GM12878 (cell line): ENCODE results near the gene HTR3A. TPM values are rescaled to one million over a fixed set of nuclear protein-coding genes. Genes with fewer than 3 reads are reported as not detected.

Experiments used
- ATAC-seq: fragments of 200-7000 bp; cut with Tn5 transposase; 3 replicates; pipeline ENCODE4 v1.9.1; 2020; ENCODE audit warnings: mild to moderate bottlenecking, moderate library complexity
- BruUV-seq: library from RNA; stranded (reverse); fragments of 400-500 nt; replicated peaks from 2 replicates; lab custom pipeline; 2021; lab: Mats Ljungman, UMichigan
- CTCF ChIA-PET: fragments of 300-600 bp; sonication (Branson Sonifier 250); formaldehyde crosslinking; extraction: SDS; loops from one replicate; lab custom pipeline; 2021; ENCODE audit warnings: inconsistent platforms; lab: Yijun Ruan, JAX
- POLR2A ChIA-PET: fragments of 350-600 bp; formaldehyde crosslinking; extraction: SDS; loops from one replicate; lab custom pipeline; 2021; ENCODE audit warnings: inconsistent platforms; lab: Charles Lee
- RAD21 ChIA-PET: fragments of 300-600 bp; sonication (Branson Sonifier 250); formaldehyde crosslinking; loops from one replicate; lab custom pipeline; 2023; ENCODE audit warnings: antibody characterized with exemption; ENCODE audit not compliant: unreplicated experiment; lab: Charles Lee
- SMC1A ChIA-PET: fragments of 300-600 bp; sonication (Branson Sonifier 250); formaldehyde crosslinking; loops from one replicate; lab custom pipeline; 2023; ENCODE audit not compliant: unreplicated experiment, uncharacterized antibody; lab: Charles Lee
- DNase-seq: peaks from one replicate; pipeline ENCODE4 v3.0.0-alpha.2; 2011; ENCODE audit warnings: low read depth, low spot score
- FAIRE-seq: peaks from 3 replicates; lab custom pipeline; 2011; peaks lifted over from hg19 to GRCh38; lab: Jason Lieb, UNC
- H2AFZ ChIP-seq: 2 replicates; pipeline ENCODE4 v1.6.0; 2011; ENCODE audit warnings: low read depth, low read length, control low read depth; ENCODE audit not compliant: control insufficient read depth
- H3K27ac ChIP-seq: 2 replicates; pipeline ENCODE4 v1.5.1; 2011; ENCODE audit warnings: control low read depth; ENCODE audit not compliant: control insufficient read depth, insufficient read depth
- H3K27me3 ChIP-seq, 2 experiments: replicated peaks in 1 of 2; 2 replicates each; pipeline versions ENCODE4 v1.6.0 to v1.6.1; 2011; ENCODE audit warnings: low read length in 1 of 2; ENCODE audit not compliant: control insufficient read depth in 2 of 2, insufficient read depth in 2 of 2
- H3K36me3 ChIP-seq, 2 experiments: 2 replicates each; pipeline ENCODE4 v1.5.1; 2011; ENCODE audit warnings: low read length in 1 of 2; ENCODE audit not compliant: control insufficient read depth in 2 of 2, insufficient read depth in 2 of 2
- H3K4me1 ChIP-seq: 2 replicates; pipeline ENCODE4 v1.6.1; 2011; ENCODE audit warnings: mild to moderate bottlenecking, low read length, moderate library complexity, mixed read lengths; ENCODE audit not compliant: control insufficient read depth, insufficient read depth
- H3K4me2 ChIP-seq: 2 replicates; pipeline ENCODE4 v1.6.0; 2011; ENCODE audit warnings: control low read depth; ENCODE audit not compliant: control insufficient read depth, insufficient read depth
- H3K4me3 ChIP-seq: fragments of 200-600 bp; sonication (generic); 2 replicates; pipeline ENCODE4 v1.5.1; 2016
- H3K79me2 ChIP-seq: 2 replicates; pipeline ENCODE4 v1.6.0; 2011; ENCODE audit warnings: low read length; ENCODE audit not compliant: control insufficient read depth, insufficient read depth
- H3K9ac ChIP-seq: 2 replicates; pipeline ENCODE4 v1.8.0; 2011; ENCODE audit warnings: low read length, control low read depth, mixed read lengths; ENCODE audit not compliant: control insufficient read depth, insufficient read depth
- H3K9me3 ChIP-seq: replicated peaks from 3 replicates; pipeline ENCODE4 v1.5.1; 2011; ENCODE audit warnings: mild to moderate bottlenecking, low read length; ENCODE audit not compliant: control insufficient read depth, insufficient read depth
- H4K20me1 ChIP-seq: 2 replicates; pipeline ENCODE4 v1.6.0; 2011; ENCODE audit not compliant: control insufficient read depth, insufficient read depth
- CHD2 ChIP-seq: IDR thresholded peaks from 2 replicates; pipeline ENCODE4 v1.6.1; 2011; ENCODE audit warnings: low read depth, low read length, improper control_type of control experiment, borderline replicate concordance
- DPF2 ChIP-seq: fragments of 450-650 bp; IDR thresholded peaks from 2 replicates; pipeline ENCODE4 v1.6.1; 2017; ENCODE audit warnings: mild to moderate bottlenecking
- FOXM1 ChIP-seq: IDR thresholded peaks from 2 replicates; pipeline ENCODE4 v1.6.1; 2012; ENCODE audit warnings: low read depth, mild to moderate bottlenecking, inconsistent platforms, low read length, moderate library complexity
- HDAC2 ChIP-seq: fragments of 200-600 bp; sonication (generic); IDR thresholded peaks from 2 replicates; pipeline ENCODE4 v1.6.1; 2017
- IRF4 ChIP-seq: IDR thresholded peaks from 2 replicates; pipeline ENCODE4 v1.6.1; 2011; ENCODE audit warnings: low read depth, low read length
- MAX ChIP-seq: IDR thresholded peaks from 2 replicates; pipeline ENCODE4 v1.6.1; 2012; ENCODE audit warnings: low read depth, low read length, improper control_type of control experiment
- NFYB ChIP-seq: IDR thresholded peaks from 2 replicates; pipeline ENCODE4 v1.6.1; 2011; ENCODE audit warnings: low read depth, mild to moderate bottlenecking, low read length, improper control_type of control experiment, moderate library complexity; ENCODE audit not compliant: insufficient read depth
- NR2F1 ChIP-seq: fragments of 450-650 bp; conservative IDR thresholded peaks from 2 replicates; pipeline ENCODE4 v1.6.1; 2017; ENCODE audit warnings: mild to moderate bottlenecking
- POLR2AphosphoS5 ChIP-seq: IDR thresholded peaks from 2 replicates; pipeline ENCODE4 v1.6.1; 2011; ENCODE audit warnings: mild to moderate bottlenecking, low read length, inconsistent platforms
- PRDM15 ChIP-seq: fragments of 450-650 bp; formaldehyde crosslinking; IDR thresholded peaks from 2 replicates; pipeline ENCODE4 v1.4.0; 2020; ENCODE audit warnings: mild to moderate bottlenecking, moderate library complexity
- RFX5 ChIP-seq: IDR thresholded peaks from 2 replicates; pipeline ENCODE4 v1.6.1; 2011; ENCODE audit warnings: low read depth, low read length, improper control_type of control experiment
- SMAD5 ChIP-seq: IDR thresholded peaks from 2 replicates; pipeline ENCODE4 v1.6.1; 2016; ENCODE audit warnings: antibody characterized with exemption, low read depth
- SP1 ChIP-seq: IDR thresholded peaks from one replicate; pipeline ENCODE4 v1.6.1; 2011; ENCODE audit warnings: low read depth, low read length
- TAF1 ChIP-seq: IDR thresholded peaks from 2 replicates; pipeline ENCODE4 v1.6.1; 2011; ENCODE audit warnings: mild to moderate bottlenecking, low read depth, low read length, borderline replicate concordance
- TARDBP ChIP-seq: IDR thresholded peaks from 2 replicates; pipeline ENCODE4 v1.6.1; 2016; ENCODE audit warnings: borderline replicate concordance
- TBL1XR1 ChIP-seq: IDR thresholded peaks from 2 replicates; pipeline ENCODE4 v1.6.1; 2012; ENCODE audit warnings: low read depth, low read length, improper control_type of control experiment
- ZNF217 ChIP-seq: fragments of 450-650 bp; IDR thresholded peaks from 2 replicates; pipeline ENCODE4 v1.6.1; 2017; ENCODE audit warnings: antibody characterized with exemption, mild to moderate bottlenecking
- ZNF384 ChIP-seq: IDR thresholded peaks from 2 replicates; pipeline ENCODE4 v1.6.1; 2012; ENCODE audit warnings: low read depth, mild to moderate bottlenecking, low read length, improper control_type of control experiment, borderline replicate concordance
- ZSCAN29 ChIP-seq: fragments of 450-650 bp; IDR thresholded peaks from 2 replicates; pipeline ENCODE4 v1.6.1; 2017; ENCODE audit warnings: mild to moderate bottlenecking, moderate library complexity
- ZZZ3 ChIP-seq: IDR thresholded peaks from 2 replicates; pipeline ENCODE4 v1.6.1; 2011; ENCODE audit warnings: low read depth; ENCODE audit not compliant: control insufficient read depth, insufficient read length
- WGBS: methylation state at CpG from one replicate; pipeline ENCODE4 v1.1.6; 2016; ENCODE audit warnings: low lambda C conversion rate; ENCODE audit not compliant: insufficient replicate concordance, insufficient coverage; ENCODE audit errors: missing lambda C conversion rate; 5-methylcytosine and 5-hydroxymethylcytosine counted together
- in situ Hi-C: fragments of 300-500 bp; cut with MboI; formaldehyde crosslinking; loops from 9 replicates; pipeline ENCODE4 v1.14.3; 2018; ENCODE audit warnings: mixed read lengths
- intact Hi-C: fragments of 100-400 bp; cut with micrococcal nuclease; formaldehyde crosslinking; loops from one replicate; pipeline ENCODE4 v1.14.2; 2022; ENCODE audit not compliant: unreplicated experiment
- polyA plus RNA-seq, 11 experiments: library from polyadenylated mRNA; depleted of rRNA in 4 of 11; unstranded in 6 of 11; stranded (reverse) in 5 of 11; fragments of >200 nt; fragmentation: Nextera tagmentation in 4 of 11; fragmentation: Illumina TruSeq in 1 of 11; extraction: Ambion mirVana in 4 of 11; extraction: Trizol in 1 of 11; gene quantifications; 1 replicate in 1 of 11; 2 replicates in 10 of 11; pipeline versions ENCODE4 v1.2.1 to v1.2.3, GENCODE V29; 2011 to 2016; ENCODE audit warnings: inconsistent platforms in 2 of 11, missing spikeins in 2 of 11, low read depth in 1 of 11
- total RNA-seq, 4 experiments: library from RNA; depleted of rRNA in 3 of 4; stranded (reverse); fragments of >200 nt in 3 of 4; fragmentation: Illumina TruSeq in 1 of 4; extraction: Trizol in 1 of 4; gene quantifications; 2 replicates each; pipeline versions ENCODE4 v1.2.1 to v1.2.3, GENCODE V29; 2013 to 2021

Gene HTR3A
- total and polyA plus RNA-seq, 10 of the 15 experiments (the other 5 are each of a cell fraction or from before 2014, with no cell fraction given), result not detected

GRCh38 chr11:113977071-113977490 is 2.2 kb downstream of the HTR3A start:
- H3K27me3 ChIP-seq, result peaks cover 4 to 7% of the 10 kb centered on the region in 2 experiments
- ChIA-PET POLR2A (no interaction called here), RAD21 (no interaction called here), CTCF (interaction anchor here (2.1 kb wide), 1 partner anchor 15 kb away, joined by 5 read pairs; no protein-coding TSS in a partner anchor), SMC1A (no interaction called here)
- no peak for DNase-seq
- TF ChIP-seq DPF2, result no peak
- TF ChIP-seq POLR2AphosphoS5, result no peak
- TF ChIP-seq ZNF217, result no peak
- TF ChIP-seq TAF1, result no peak
- TF ChIP-seq MAX, result no peak
- no peak for TF ChIP-seq IRF4
- TF ChIP-seq RFX5, result no peak
- TF ChIP-seq ZSCAN29, result no peak
- no peak for TF ChIP-seq SMAD5
- no peak for TF ChIP-seq NFYB
- no peak for TF ChIP-seq CHD2
- no peak for TF ChIP-seq NR2F1
- TF ChIP-seq TBL1XR1, result no peak
- TF ChIP-seq PRDM15 (CRISPR knock-in tag), result no peak
- no peak for TF ChIP-seq HDAC2
- TF ChIP-seq SP1, result no peak
- no peak for TF ChIP-seq ZNF384
- TF ChIP-seq TARDBP, result no peak
- no peak for TF ChIP-seq ZZZ3
- TF ChIP-seq FOXM1, result no peak
- no peak overlapping the region for H3K4me3 ChIP-seq
- no peaks in the 10 kb centered on the region; the same call in 1 of the 2 replicates for H4K20me1 ChIP-seq
- intact Hi-C loops, result no loop called here
- H3K4me2 ChIP-seq, result no peak overlapping the region
- BruUV-seq, result no TSS peak
- no peak for ATAC-seq
- no peak overlapping the region for H3K9ac ChIP-seq
- no peaks in the 10 kb centered on the region for H3K36me3 ChIP-seq
- FAIRE-seq, result no peak
- H3K79me2 ChIP-seq, result no peaks in the 10 kb centered on the region
- H3K4me1 ChIP-seq, result peaks cover 8% of the 10 kb centered on the region
- in situ Hi-C loops, result no loop called here
- H2AFZ ChIP-seq, result no peak overlapping the region
- no peak overlapping the region for H3K27ac ChIP-seq
- H3K9me3 ChIP-seq, result no peaks in the 10 kb centered on the region
- WGBS, result 9% methylated on average over 4 of the region's 4 CpGs
